Endodermal cell (in vitro differentiated cells): ENCODE data around the gene TBC1D4. TPM values are rescaled to one million over a fixed set of nuclear protein-coding genes. Genes with fewer than 3 reads are reported as not detected.

ENCODE experiments used
- DNase-seq: peaks from one replicate; pipeline ENCODE4 v3.0.0-alpha.2; 2017
- H3K27ac ChIP-seq: 2 replicates; pipeline ENCODE4 v1.5.1; 2013; ENCODE audit warnings: mild to moderate bottlenecking, low read depth, low read length, moderate library complexity
- H3K27me3 ChIP-seq: 2 replicates; pipeline ENCODE4 v1.6.1; 2013; ENCODE audit warnings: mild to moderate bottlenecking, low read length, moderate library complexity; ENCODE audit not compliant: insufficient read depth, control insufficient read depth, poor library complexity, severe bottlenecking
- H3K36me3 ChIP-seq: 2 replicates; pipeline ENCODE4 v1.7.0; 2013; ENCODE audit warnings: mild to moderate bottlenecking, low read length, moderate library complexity; ENCODE audit not compliant: control insufficient read depth, insufficient read depth
- H3K4me1 ChIP-seq: one replicate; pipeline ENCODE4 v1.7.0; 2013; ENCODE audit warnings: low read length; ENCODE audit not compliant: control insufficient read depth, insufficient read depth
- H3K4me3 ChIP-seq: 2 replicates; pipeline ENCODE4 v1.5.1; 2013; ENCODE audit warnings: mild to moderate bottlenecking, low read length, moderate library complexity
- H3K9ac ChIP-seq: 2 replicates; pipeline ENCODE4 v1.6.1; 2013; ENCODE audit warnings: mild to moderate bottlenecking, low read length, moderate library complexity; ENCODE audit not compliant: poor library complexity, severe bottlenecking; ENCODE audit errors: extremely low read depth
- H3K9me3 ChIP-seq: 2 replicates; pipeline ENCODE4 v1.6.1; 2013; ENCODE audit warnings: mild to moderate bottlenecking, low read length, moderate library complexity; ENCODE audit not compliant: control insufficient read depth
- H3K27ac Mint-ChIP-seq: 2 replicates; pipeline ENCODE4 v1.8.0; 2020; ENCODE audit warnings: mixed read lengths
- H3K27me3 Mint-ChIP-seq: 2 replicates; pipeline ENCODE4 v1.8.0; 2021; ENCODE audit warnings: mild to moderate bottlenecking, mixed read lengths; ENCODE audit not compliant: insufficient read depth
- H3K36me3 Mint-ChIP-seq: 2 replicates; pipeline ENCODE4 v1.8.0; 2020; ENCODE audit warnings: low read depth, mixed read lengths
- H3K4me1 Mint-ChIP-seq: 2 replicates; pipeline ENCODE4 v1.8.0; 2020; ENCODE audit warnings: mixed read lengths
- H3K4me3 Mint-ChIP-seq: 2 replicates; pipeline ENCODE4 v1.8.0; 2020; ENCODE audit warnings: mild to moderate bottlenecking, moderate library complexity, mixed read lengths
- H3K9me3 Mint-ChIP-seq: 2 replicates; pipeline ENCODE4 v1.8.0; 2020; ENCODE audit warnings: mild to moderate bottlenecking, mixed read lengths
- CTCF ChIP-seq: fragments of 200-600 bp; sonication (generic); conservative IDR thresholded peaks from 2 replicates; pipeline ENCODE4 v1.5.0; 2021; ENCODE audit warnings: antibody characterized with exemption, mild to moderate bottlenecking
- WGBS, 2 experiments: methylation state at CpG; one replicate each; pipeline versions ENCODE4 v1.1.5 to v1.1.7; 2013; ENCODE audit warnings: missing lambda C conversion rate in 2 of 2, mixed read lengths in 1 of 2; ENCODE audit not compliant: insufficient coverage in 1 of 2, insufficient read length in 1 of 2; 5-methylcytosine and 5-hydroxymethylcytosine counted together
- total RNA-seq, 2 donors: library from RNA; stranded (reverse); fragmentation: NEBNext Ultra II Directional in 1 of 2; extraction: Animal tissue kit (Norgen Biotek cat#: 25700) in 1 of 2; gene quantifications; 2 replicates in 1 of 2; 3 replicates in 1 of 2; pipeline ENCODE4 v1.2.1, GENCODE V29; 2021

TBC1D4 gene
- total RNA-seq, 2 donors from 2014 or later = 3.2 to 4.7 TPM

- peaks cover 23% of the 10 kb centered on the region for H3K27me3 Mint-ChIP-seq
- WGBS, 2 experiments = 94 to 100% methylated on average over 2 to 4 of the region's 8 CpGs
Observed at GRCh38 chr13:75452564-75452963, 29.4 kb downstream of the TBC1D4 start.

GRCh38 chr13:75447493-75447892 lies 34.5 kb downstream of the TBC1D4 start:
- Mint-ChIP-seq H3K4me1 (peaks cover 6% of the 10 kb centered on the region), H3K36me3 (no peaks in the 10 kb centered on the region), H3K4me3 (no peak overlapping the region), H3K9me3 (peaks cover 4% of the 10 kb centered on the region), H3K27ac (no peak overlapping the region), H3K27me3 (no peaks in the 10 kb centered on the region)
- TF ChIP-seq CTCF = no peak
- Histone ChIP-seq H3K9ac (no peak overlapping the region), H3K27me3 (no peaks in the 10 kb centered on the region), H3K4me1 (no peaks in the 10 kb centered on the region), H3K9me3 (no peaks in the 10 kb centered on the region), H3K27ac (no peak overlapping the region), H3K4me3 (no peak overlapping the region), H3K36me3 (no peaks in the 10 kb centered on the region)
- DNase-seq = no peak
- WGBS, 2 experiments = 91 to 100% methylated on average over 2 to 4 of the region's 4 CpGs

More at GRCh38 chr13:75452564-75452963, 29.4 kb downstream of the TBC1D4 start:
- Mint-ChIP-seq H3K4me3 (no peak overlapping the region), H3K36me3 (no peaks in the 10 kb centered on the region), H3K4me1 (peaks cover 2% of the 10 kb centered on the region), H3K27ac (no peak overlapping the region), H3K9me3 (peaks cover 4% of the 10 kb centered on the region)
- no peak for TF ChIP-seq CTCF
- H3K4me3 ChIP-seq = no peak overlapping the region
- no peak overlapping the region for H3K27ac ChIP-seq
- no peak for DNase-seq
- no peaks in the 10 kb centered on the region for H3K9me3 ChIP-seq
- H3K9ac ChIP-seq = no peak overlapping the region
- peaks cover 20% of the 10 kb centered on the region for H3K27me3 ChIP-seq
- H3K36me3 ChIP-seq = no peaks in the 10 kb centered on the region
- H3K4me1 ChIP-seq = no peaks in the 10 kb centered on the region

- no peaks in the 10 kb centered on the region for H3K9me3 ChIP-seq
- no peak overlapping the region for H3K27ac ChIP-seq
- no peaks in the 10 kb centered on the region for H3K36me3 ChIP-seq
- no peak for TF ChIP-seq CTCF
- Mint-ChIP-seq H3K9me3 (peaks cover 4% of the 10 kb centered on the region), H3K27ac (no peak overlapping the region), H3K27me3 (no peaks in the 10 kb centered on the region), H3K4me3 (no peak overlapping the region), H3K36me3 (no peaks in the 10 kb centered on the region), H3K4me1 (peaks cover 6% of the 10 kb centered on the region)
- 91 to 95% methylated on average over 3 of the region's 3 CpGs for WGBS, 2 experiments
- H3K4me3 ChIP-seq = no peak overlapping the region
- no peaks in the 10 kb centered on the region for H3K4me1 ChIP-seq
- no peak overlapping the region for H3K9ac ChIP-seq
- no peaks in the 10 kb centered on the region for H3K27me3 ChIP-seq
- no peak for DNase-seq
Observed at GRCh38 chr13:75446874-75447273, 35.1 kb downstream of the TBC1D4 start.
